ENCODE results near the gene ALK. TPM values are rescaled to one million over a fixed set of nuclear protein-coding genes. Genes with fewer than 3 reads are reported as not detected.

ALK gene
- total and polyA plus RNA-seq, 10 of the 15 experiments (the other 5 are each of a cell fraction or from before 2014, with no cell fraction given) = 0.11 TPM; not detected in 9

GRCh38 chr2:29223851-29224692 is 697.3 kb downstream of the ALK start:
- H3K9ac ChIP-seq (ENCODE audit: control insufficient read depth, insufficient read depth, low read length) = no peak overlapping the region
- H3K4me3 ChIP-seq = no peak overlapping the region
- H3K9me3 ChIP-seq (replicated peaks; ENCODE audit: control insufficient read depth, insufficient read depth, low read length) = no peaks in the 10 kb centered on the region
- intact Hi-C loops (cut with micrococcal nuclease; ENCODE audit: unreplicated experiment) = no loop called here
- no peaks in the 10 kb centered on the region for H3K4me1 ChIP-seq (ENCODE audit: control insufficient read depth, insufficient read depth, low read length)
- in situ Hi-C loops (cut with MboI) = no loop called here
- no peak overlapping the region for H2AFZ ChIP-seq (ENCODE audit: control insufficient read depth, low read depth, low read length)
- no peak for ATAC-seq
- no peak for FAIRE-seq
- no peaks in the 10 kb centered on the region for H3K79me2 ChIP-seq (ENCODE audit: control insufficient read depth, insufficient read depth, low read length)
- no peak for DNase-seq (ENCODE audit: low read depth, low spot score)
- no peaks in the 10 kb centered on the region for H3K27me3 ChIP-seq (replicated peaks in 1 of 2; ENCODE audit: control insufficient read depth in 2 of 2, insufficient read depth in 2 of 2, low read length in 1 of 2)
- no peaks in the 10 kb centered on the region for H4K20me1 ChIP-seq (ENCODE audit: control insufficient read depth, insufficient read depth)
- no TSS peak for BruUV-seq (replicated peaks)
- ChIA-PET CTCF (interaction anchor here (1.5 kb wide), 1 partner anchor 15 kb away, joined by 4 read pairs; no protein-coding TSS in a partner anchor), POLR2A (no interaction called here), RAD21 (ENCODE audit: unreplicated experiment) (no interaction called here), SMC1A (ENCODE audit: uncharacterized antibody, unreplicated experiment) (no interaction called here)
- H3K36me3 ChIP-seq (ENCODE audit: control insufficient read depth in 2 of 2, insufficient read depth in 2 of 2, low read length in 1 of 2) = no peaks in the 10 kb centered on the region
- no peak overlapping the region for H3K4me2 ChIP-seq (ENCODE audit: control insufficient read depth, insufficient read depth)
- WGBS (ENCODE audit: insufficient coverage, insufficient replicate concordance, low lambda C conversion rate, missing lambda C conversion rate) = 34% methylated on average over 7 of the region's 7 CpGs
- no peak overlapping the region for H3K27ac ChIP-seq (ENCODE audit: control insufficient read depth, insufficient read depth)
- TF ChIP-seq TCF3 (IDR thresholded peaks at IDR 0.05; ENCODE audit: borderline replicate concordance, insufficient read depth, low read depth, low read length) = no peak
- TF ChIP-seq PAX5 (IDR thresholded peaks at IDR 0.05; ENCODE audit: borderline replicate concordance, low read depth, low read length) = no peak
- no peak for TF ChIP-seq SKIL (IDR thresholded peaks at IDR 0.05; ENCODE audit: low read depth, poor library complexity, severe bottlenecking)
- no peak for TF ChIP-seq HDAC2 (IDR thresholded peaks at IDR 0.05)
- no peak for TF ChIP-seq KDM1A (IDR thresholded peaks at IDR 0.05; ENCODE audit: borderline replicate concordance)
- TF ChIP-seq ZBTB4 (CRISPR knock-in tag; IDR thresholded peaks at IDR 0.05) = no peak
- no peak for TF ChIP-seq IKZF2 (IDR thresholded peaks at IDR 0.05)
- TF ChIP-seq ZBTB33 (IDR thresholded peaks at IDR 0.05) = no peak
- TF ChIP-seq RCOR1 (conservative IDR thresholded peaks at IDR 0.05; ENCODE audit: low read depth, low read length) = no peak
- TF ChIP-seq PRDM15 (CRISPR knock-in tag; IDR thresholded peaks at IDR 0.05) = no peak
- TF ChIP-seq EED (IDR thresholded peaks at IDR 0.05; ENCODE audit: low read depth) = no peak

Data from GM12878 (cell line).